T-helper 17 cell (primary cell): Measurements from ENCODE around the gene MRPL10. TPM values are rescaled to one million over a fixed set of nuclear protein-coding genes. Genes with fewer than 3 reads are reported as not detected.

Experiments
- ATAC-seq: fragments of 150-1000 bp; cut with Tn5 transposase; 2 replicates; pipeline ENCODE4 v1.10.0; 2021; ENCODE audit warnings: mild to moderate bottlenecking, moderate library complexity
- DNase-seq, 3 donors: peaks; one replicate each; pipeline versions ENCODE4 v3.0.0 to v3.0.0-alpha.2; 2020 to 2021
- H3K9me3 ChIP-seq: one replicate; pipeline ENCODE4 v1.7.0; 2013; ENCODE audit warnings: low read length, mild to moderate bottlenecking; ENCODE audit not compliant: control insufficient read depth, poor library complexity, severe bottlenecking
- H3K27ac Mint-ChIP-seq: one replicate; pipeline ENCODE4 v1.8.0; 2022; ENCODE audit warnings: mild to moderate bottlenecking, moderate library complexity, mixed read lengths
- H3K27me3 Mint-ChIP-seq: one replicate; pipeline ENCODE4 v1.8.0; 2022; ENCODE audit warnings: mixed read lengths
- H3K36me3 Mint-ChIP-seq: one replicate; pipeline ENCODE4 v1.8.0; 2022; ENCODE audit warnings: low read depth, mixed read lengths
- H3K4me1 Mint-ChIP-seq: one replicate; pipeline ENCODE4 v1.8.0; 2022; ENCODE audit warnings: mild to moderate bottlenecking, mixed read lengths
- H3K4me3 Mint-ChIP-seq: one replicate; pipeline ENCODE4 v1.8.0; 2022; ENCODE audit warnings: mild to moderate bottlenecking, moderate library complexity, mixed read lengths
- total RNA-seq, 4 donors: library from RNA in 2 of 4; stranded (reverse) in 2 of 4; gene quantifications; one replicate each; pipeline ENCODE4 v1.2.3 and lab custom pipeline; 2022 to 2026

MRPL10 gene
- total RNA-seq, 2 donors from 2014 or later, result 82.3 to 90.2 TPM

GRCh38 chr17:47870056-47870455 lies 38.7 kb upstream of the MRPL10 start:
- Mint-ChIP-seq H3K36me3 (peaks cover 4% of the 10 kb centered on the region), H3K4me3 (no peak overlapping the region), H3K27ac (no peak overlapping the region), H3K27me3 (peaks cover 76% of the 10 kb centered on the region), H3K4me1 (peaks cover 4% of the 10 kb centered on the region)
- H3K9me3 ChIP-seq, result no peaks in the 10 kb centered on the region
- no peak for ATAC-seq
- DNase-seq, result no peak

GRCh38 chr17:47869114-47869513 lies 37.8 kb upstream of the MRPL10 start:
- Mint-ChIP-seq H3K27ac (no peak overlapping the region), H3K4me3 (no peak overlapping the region), H3K36me3 (peaks cover 4% of the 10 kb centered on the region), H3K4me1 (peaks cover 7% of the 10 kb centered on the region), H3K27me3 (peaks cover 67% of the 10 kb centered on the region)
- no peak for DNase-seq
- H3K9me3 ChIP-seq, result no peaks in the 10 kb centered on the region
- no peak for ATAC-seq

GRCh38 chr17:47867813-47868533 lies 36.6 kb upstream of the MRPL10 start:
- Mint-ChIP-seq H3K4me3 (no peak overlapping the region), H3K27ac (no peak overlapping the region), H3K4me1 (peaks cover 7% of the 10 kb centered on the region), H3K27me3 (peaks cover 55% of the 10 kb centered on the region), H3K36me3 (peaks cover 6% of the 10 kb centered on the region)
- ATAC-seq (no peak), DNase-seq (no peak)
- H3K9me3 ChIP-seq, result no peaks in the 10 kb centered on the region

GRCh38 chr17:47866941-47867340 lies 35.6 kb upstream of the MRPL10 start:
- Mint-ChIP-seq H3K4me1 (peaks cover 9% of the 10 kb centered on the region), H3K36me3 (peaks cover 6% of the 10 kb centered on the region), H3K27ac (no peak overlapping the region), H3K27me3 (peaks cover 48% of the 10 kb centered on the region), H3K4me3 (no peak overlapping the region)
- ATAC-seq (no peak), DNase-seq (no peak)
- H3K9me3 ChIP-seq, result no peaks in the 10 kb centered on the region

DNA sequence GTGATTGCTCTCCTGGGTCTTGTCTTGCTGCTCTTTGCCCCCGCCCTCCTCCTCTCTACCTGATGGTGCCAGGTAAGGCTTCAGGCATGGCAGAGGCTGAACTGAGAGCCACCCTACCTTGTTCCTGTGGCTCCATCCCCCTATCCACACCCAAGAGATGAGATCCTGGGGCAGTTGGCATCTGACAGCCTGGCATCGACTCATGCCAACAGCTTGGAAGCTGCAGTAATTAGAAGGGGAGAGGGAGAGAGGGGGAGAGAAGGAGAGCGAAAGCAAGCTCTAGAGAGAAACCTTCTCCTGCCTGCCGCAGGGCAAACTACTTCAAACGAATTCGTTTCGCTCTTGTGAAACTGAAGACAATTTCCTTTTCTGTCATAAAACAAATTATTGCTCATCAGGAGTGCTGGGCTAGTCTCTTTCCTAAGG lies 33.5 kb upstream of the MRPL10 start:
- peaks cover 2% of the 10 kb centered on the region for H3K36me3 Mint-ChIP-seq
- H3K27ac Mint-ChIP-seq, result no peak overlapping the region
- H3K27me3 Mint-ChIP-seq, result peaks cover 33% of the 10 kb centered on the region
- H3K9me3 ChIP-seq, result no peaks in the 10 kb centered on the region
- H3K4me3 Mint-ChIP-seq, result peak overlapping the region; percentile 45
- ATAC-seq (no peak), DNase-seq (no peak)
- peaks cover 9% of the 10 kb centered on the region for H3K4me1 Mint-ChIP-seq

DNA sequence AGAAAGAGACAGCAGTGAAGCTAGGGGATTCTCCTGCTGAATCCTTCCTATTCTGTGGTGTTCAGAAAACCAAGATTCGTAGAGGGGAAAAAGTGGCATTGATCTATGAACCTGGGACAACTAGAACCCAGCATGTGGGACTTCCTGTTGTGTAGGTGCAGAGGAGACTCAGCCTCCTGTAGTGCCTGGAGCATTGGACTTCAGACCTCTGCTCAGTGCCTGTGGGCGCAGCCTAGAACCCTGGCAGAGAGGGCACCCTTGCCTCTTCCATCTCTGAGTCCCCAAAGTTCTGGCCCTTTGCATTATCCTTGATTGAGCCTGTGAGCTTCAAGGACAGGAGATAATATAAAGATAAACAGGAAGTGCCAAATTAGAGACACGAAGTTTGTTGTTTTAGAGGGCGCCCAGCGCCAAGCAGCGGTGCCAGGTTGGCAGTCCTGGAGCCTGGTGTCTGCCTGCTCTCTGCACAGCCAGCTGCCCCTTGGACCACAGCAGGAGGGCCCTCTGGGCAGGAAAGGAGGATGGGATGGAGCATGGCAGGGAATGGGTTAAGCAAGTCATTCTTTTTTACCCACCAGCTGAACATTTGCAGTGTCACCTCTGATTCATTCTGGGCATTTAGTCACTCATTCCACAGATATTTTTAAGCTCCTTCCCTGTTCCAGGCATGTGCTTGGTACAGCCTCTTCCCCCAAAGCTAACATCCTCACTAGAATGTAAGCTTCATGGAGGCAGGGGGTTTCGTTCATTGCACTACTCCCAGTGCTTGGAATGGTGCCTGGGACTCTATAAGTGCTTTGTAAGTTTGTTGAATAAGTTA lies 31.5 kb upstream of the MRPL10 start:
- DNase-seq, result no peak
- H3K4me3 Mint-ChIP-seq, result no peak overlapping the region
- no peaks in the 10 kb centered on the region for H3K9me3 ChIP-seq
- ATAC-seq, result no peak
- H3K36me3 Mint-ChIP-seq, result peaks cover 2% of the 10 kb centered on the region
- H3K27me3 Mint-ChIP-seq, result peaks cover 33% of the 10 kb centered on the region
- no peak overlapping the region for H3K27ac Mint-ChIP-seq
- H3K4me1 Mint-ChIP-seq, result peaks cover 9% of the 10 kb centered on the region

- no peak overlapping the region for H3K27ac Mint-ChIP-seq
- DNase-seq (no peak), ATAC-seq (no peak)
- no peak overlapping the region for H3K4me3 Mint-ChIP-seq
- peaks cover 40% of the 10 kb centered on the region for H3K27me3 Mint-ChIP-seq
- H3K4me1 Mint-ChIP-seq, result peaks cover 6% of the 10 kb centered on the region
- peaks cover 4% of the 10 kb centered on the region for H3K36me3 Mint-ChIP-seq
- H3K9me3 ChIP-seq, result no peaks in the 10 kb centered on the region
Observed at GRCh38 chr17:47860386-47860785, 29.0 kb upstream of the MRPL10 start.

GRCh38 chr17:47857551-47858455 lies 26.5 kb upstream of the MRPL10 start:
- Mint-ChIP-seq H3K4me3 (no peak overlapping the region), H3K36me3 (peaks cover 3% of the 10 kb centered on the region), H3K4me1 (peaks cover 11% of the 10 kb centered on the region), H3K27ac (no peak overlapping the region), H3K27me3 (peaks cover 66% of the 10 kb centered on the region)
- ATAC-seq (no peak), DNase-seq (no peak)
- H3K9me3 ChIP-seq, result no peaks in the 10 kb centered on the region

GRCh38 chr17:47856830-47857229 lies 25.5 kb upstream of the MRPL10 start:
- H3K9me3 ChIP-seq, result no peaks in the 10 kb centered on the region
- no peak overlapping the region for H3K27ac Mint-ChIP-seq
- peaks cover 3% of the 10 kb centered on the region for H3K36me3 Mint-ChIP-seq
- no peak for DNase-seq
- H3K27me3 Mint-ChIP-seq, result peaks cover 76% of the 10 kb centered on the region
- ATAC-seq, result no peak
- H3K4me1 Mint-ChIP-seq, result peaks cover 17% of the 10 kb centered on the region
- H3K4me3 Mint-ChIP-seq, result no peak overlapping the region

- Mint-ChIP-seq H3K27me3 (peaks cover 79% of the 10 kb centered on the region), H3K27ac (no peak overlapping the region)
Observed at GRCh38 chr17:47855737-47856136, 24.4 kb upstream of the MRPL10 start.

DNA sequence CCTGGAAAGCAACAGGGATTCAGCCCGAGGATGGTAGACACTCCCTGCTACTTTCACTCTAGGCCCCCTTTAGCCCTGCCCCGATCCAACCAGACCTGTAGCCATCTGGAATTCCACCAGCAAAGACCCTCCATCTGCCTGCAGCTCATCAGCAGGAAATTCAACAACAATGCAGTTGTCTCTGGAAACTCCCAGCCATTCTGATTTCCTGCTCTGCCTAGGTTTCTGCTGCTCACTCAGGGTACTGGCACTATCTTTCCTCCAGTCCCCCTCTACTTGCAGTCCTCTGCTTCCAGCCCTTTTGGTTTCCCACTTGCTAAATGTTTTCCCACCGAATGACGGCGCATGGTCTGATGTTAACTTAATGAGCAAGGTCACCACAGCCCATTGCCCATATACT lies 22.3 kb upstream of the MRPL10 start:
- Mint-ChIP-seq H3K27me3 (peaks cover 84% of the 10 kb centered on the region), H3K4me3 (no peak overlapping the region), H3K36me3 (peaks cover 3% of the 10 kb centered on the region), H3K4me1 (peaks cover 28% of the 10 kb centered on the region), H3K27ac (no peak overlapping the region)
- DNase-seq (no peak), ATAC-seq (no peak)
- no peaks in the 10 kb centered on the region for H3K9me3 ChIP-seq

More at GRCh38 chr17:47855737-47856136, 24.4 kb upstream of the MRPL10 start:
- ATAC-seq (no peak), DNase-seq (no peak)
- Mint-ChIP-seq H3K4me3 (no peak overlapping the region), H3K36me3 (peaks cover 3% of the 10 kb centered on the region), H3K4me1 (peaks cover 19% of the 10 kb centered on the region)
- no peaks in the 10 kb centered on the region for H3K9me3 ChIP-seq

DNA sequence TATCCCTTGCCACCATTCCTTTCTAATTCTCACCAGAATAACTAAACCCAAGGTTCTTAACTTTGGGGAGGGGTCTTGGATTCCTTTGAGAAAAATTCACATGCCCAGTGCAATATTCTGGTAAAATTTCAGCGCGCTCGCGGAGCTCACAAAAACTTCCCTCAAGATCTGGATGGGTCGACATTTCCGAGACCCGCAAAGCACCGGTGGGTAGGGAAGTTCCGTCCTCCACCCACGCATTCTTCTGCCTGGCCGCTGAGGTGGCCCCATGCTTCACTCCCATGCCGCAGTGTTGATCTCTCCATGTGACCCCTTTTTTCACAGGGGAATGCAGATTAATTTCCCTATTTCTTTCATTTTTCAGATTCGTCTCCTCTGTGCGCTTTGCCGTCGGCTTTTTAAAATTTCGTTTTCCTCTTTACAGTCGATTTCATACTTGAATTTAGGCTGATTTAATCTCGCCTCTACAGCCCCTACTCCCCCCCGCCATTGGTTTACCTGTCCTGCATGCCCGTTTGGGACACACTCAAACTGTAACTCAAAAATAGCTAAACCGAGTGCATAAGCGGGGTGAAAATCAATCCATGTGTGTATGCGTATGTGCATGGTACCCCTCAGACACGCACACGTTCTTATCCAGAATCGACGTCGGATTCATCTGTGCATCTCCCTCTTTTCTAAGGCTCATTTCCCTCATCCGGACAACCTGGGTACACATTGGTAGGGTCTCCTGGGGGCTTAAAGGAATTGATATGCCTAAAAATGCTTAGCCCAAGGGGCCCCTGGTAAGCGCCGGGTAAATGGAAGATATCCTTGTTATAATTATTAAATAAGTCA lies 21.0 kb upstream of the MRPL10 start:
- no peak for ATAC-seq
- H3K4me1 Mint-ChIP-seq, result peaks cover 28% of the 10 kb centered on the region
- H3K4me3 Mint-ChIP-seq, result peak overlapping the region; percentile 84
- DNase-seq, result no peak
- H3K9me3 ChIP-seq, result no peaks in the 10 kb centered on the region
- H3K36me3 Mint-ChIP-seq, result peaks cover 3% of the 10 kb centered on the region
- H3K27me3 Mint-ChIP-seq, result peaks cover 79% of the 10 kb centered on the region
- H3K27ac Mint-ChIP-seq, result no peak overlapping the region
